HCT116 (cell line): ENCODE data around the gene MYORG. TPM values are rescaled to one million over a fixed set of nuclear protein-coding genes. Genes with fewer than 3 reads are reported as not detected.

ENCODE experiments used
- ATAC-seq: fragments of 200-7000 bp; cut with Tn5 transposase; 2 replicates; pipeline ENCODE4 v1.9.1; 2020; ENCODE audit warnings: mild to moderate bottlenecking, moderate library complexity
- BruUV-seq: library from RNA; stranded (reverse); fragments of 400-500 nt; replicated peaks from 2 replicates; lab custom pipeline; 2021; lab: Mats Ljungman, UMichigan
- CTCF ChIA-PET: fragments of 300-600 bp; sonication (Branson Sonifier 250); formaldehyde crosslinking; loops from one replicate; lab custom pipeline; 2021; ENCODE audit warnings: antibody characterized with exemption; lab: Charles Lee
- POLR2A ChIA-PET: fragments of 300-600, 350-600 bp; sonication (Branson Sonifier 250); formaldehyde crosslinking; loops from one replicate; lab custom pipeline; 2021; ENCODE audit warnings: antibody characterized with exemption; lab: Charles Lee
- RAD21 ChIA-PET, 2 experiments: fragments of 300-600 bp; sonication (Branson Sonifier 250); formaldehyde crosslinking; loops; one replicate each; lab custom pipeline; 2023; ENCODE audit warnings: low total read pairs in 2 of 2; ENCODE audit not compliant: uncharacterized antibody in 2 of 2, unreplicated experiment in 2 of 2, low non-redundant PET in 1 of 2; lab: Charles Lee
- DNase-seq: peaks from one replicate; pipeline ENCODE4 v3.0.0-alpha.2; 2010; ENCODE audit warnings: low read depth, low spot score
- H2AFZ ChIP-seq: fragments of 200-600 bp; shearing (Covaris generic), sonication (generic); 2 replicates; pipeline ENCODE4 v1.6.1; 2017; ENCODE audit warnings: low read depth, mixed run types, mixed read lengths, antibody characterized with exemption, low read length; ENCODE audit not compliant: poor library complexity, severe bottlenecking
- H3K27ac ChIP-seq: 2 replicates; pipeline ENCODE4 v1.5.1; 2012; ENCODE audit warnings: low read depth, low read length
- H3K27me3 ChIP-seq: fragments of 200-600 bp; sonication (generic); 2 replicates; pipeline ENCODE4 v1.6.1; 2016; ENCODE audit warnings: mixed run types, low read length, mixed read lengths; ENCODE audit not compliant: insufficient read depth
- H3K36me3 ChIP-seq, 2 experiments: fragments of 200-500 bp in 1 of 2; fragments of 200-600 bp in 1 of 2; sonication (Bioruptor generic) in 1 of 2; sonication (generic) in 1 of 2; 2 replicates each; pipeline versions ENCODE4 v1.5.1 to v1.6.1; 2014 to 2016; ENCODE audit warnings: low read length in 2 of 2, inconsistent platforms in 1 of 2, mixed read lengths in 1 of 2, mixed run types in 1 of 2; ENCODE audit not compliant: insufficient read depth in 2 of 2, control insufficient read depth in 1 of 2
- H3K4me1 ChIP-seq, 2 experiments: fragments of 200-600 bp in 1 of 2; sonication (generic) in 1 of 2; 2 replicates each; pipeline versions ENCODE4 v1.5.1 to v1.6.1; 2012 to 2017; ENCODE audit warnings: low read length in 2 of 2, inconsistent platforms in 1 of 2, mild to moderate bottlenecking in 1 of 2, mixed read lengths in 1 of 2, mixed run types in 1 of 2, moderate library complexity in 1 of 2; ENCODE audit not compliant: insufficient read depth in 2 of 2, control insufficient read depth in 1 of 2
- H3K4me2 ChIP-seq: fragments of 200-600 bp; sonication (generic); 2 replicates; pipeline ENCODE4 v1.6.1; 2017; ENCODE audit warnings: mixed run types, low read length, mixed read lengths
- H3K4me3 ChIP-seq, 2 experiments: fragments of 200-600 bp in 1 of 2; sonication (generic) in 1 of 2; replicated peaks in 1 of 2; 2 replicates each; pipeline ENCODE4 v1.5.1; 2011 to 2016; ENCODE audit warnings: low read length in 2 of 2, control low read depth in 1 of 2, low read depth in 1 of 2, mild to moderate bottlenecking in 1 of 2, mixed read lengths in 1 of 2, mixed run types in 1 of 2
- H3K79me2 ChIP-seq: fragments of 200-600 bp; sonication (generic); 2 replicates; pipeline ENCODE4 v1.6.1; 2017; ENCODE audit warnings: mild to moderate bottlenecking, mixed run types, low read length, moderate library complexity, mixed read lengths; ENCODE audit not compliant: insufficient read depth
- H3K9ac ChIP-seq: fragments of 200-600 bp; sonication (generic); 2 replicates; pipeline ENCODE4 v1.6.1; 2016; ENCODE audit warnings: low read length, mixed read lengths
- H3K9me2 ChIP-seq: fragments of 200-600 bp; sonication (generic), shearing (Covaris generic); 2 replicates; pipeline ENCODE4 v1.6.1; 2017; ENCODE audit warnings: mixed run types, mild to moderate bottlenecking, moderate library complexity; ENCODE audit not compliant: insufficient read depth
- H3K9me3 ChIP-seq, 2 experiments: fragments of 200-500 bp in 1 of 2; fragments of 200-600 bp in 1 of 2; sonication (Bioruptor generic) in 1 of 2; sonication (generic) in 1 of 2; 2 replicates each; pipeline ENCODE4 v1.6.1; 2014 to 2017; ENCODE audit warnings: low read length in 2 of 2, mixed read lengths in 2 of 2, inconsistent platforms in 1 of 2, low read depth in 1 of 2, mild to moderate bottlenecking in 1 of 2, mixed run types in 1 of 2, moderate library complexity in 1 of 2; ENCODE audit not compliant: control insufficient read depth in 1 of 2, insufficient read depth in 1 of 2
- H4K20me1 ChIP-seq: fragments of 200-600 bp; sonication (generic), shearing (Covaris generic); 2 replicates; pipeline ENCODE4 v1.6.1; 2017; ENCODE audit warnings: mixed run types, mild to moderate bottlenecking, moderate library complexity; ENCODE audit not compliant: insufficient read depth
- CBX3 ChIP-seq: IDR thresholded peaks from 2 replicates; pipeline ENCODE4 v1.6.1; 2012; ENCODE audit warnings: low read depth
- CEBPB ChIP-seq: IDR thresholded peaks from 2 replicates; pipeline ENCODE4 v1.6.1; 2012; ENCODE audit warnings: low read depth
- EGR1 ChIP-seq: IDR thresholded peaks from 2 replicates; pipeline ENCODE4 v1.6.1; 2012; ENCODE audit warnings: low read depth
- ELF1 ChIP-seq: IDR thresholded peaks from 2 replicates; pipeline ENCODE4 v1.6.1; 2012; ENCODE audit warnings: low read depth, borderline replicate concordance
- EZH2phosphoT487 ChIP-seq: fragments of 200-600 bp; IDR thresholded peaks from 2 replicates; pipeline ENCODE4 v1.6.1; 2018; ENCODE audit warnings: antibody characterized with exemption, borderline replicate concordance
- FOSL1 ChIP-seq: IDR thresholded peaks from 2 replicates; pipeline ENCODE4 v1.6.1; 2012; ENCODE audit warnings: low read depth
- RAD21 ChIP-seq: IDR thresholded peaks from 2 replicates; pipeline ENCODE4 v1.6.1; 2012; ENCODE audit warnings: low read depth, mild to moderate bottlenecking
- SIN3A ChIP-seq: IDR thresholded peaks from 2 replicates; pipeline ENCODE4 v1.6.1; 2012; ENCODE audit warnings: low read depth
- SP1 ChIP-seq: IDR thresholded peaks from 2 replicates; pipeline ENCODE4 v1.6.1; 2012; ENCODE audit warnings: low read depth
- SRF ChIP-seq: IDR thresholded peaks from 2 replicates; pipeline ENCODE4 v1.6.1; 2012; ENCODE audit warnings: low read depth
- TCF7L2 ChIP-seq: IDR thresholded peaks from 2 replicates; pipeline ENCODE4 v1.7.0; 2011; ENCODE audit warnings: borderline replicate concordance, inconsistent platforms; ENCODE audit not compliant: insufficient read depth, insufficient read length; ENCODE audit errors: extremely low read depth
- intact Hi-C: fragments of 100-400 bp; cut with micrococcal nuclease; formaldehyde crosslinking; loops from 2 replicates; pipeline ENCODE4 v1.10.0; 2022
- total RNA-seq: library from RNA; stranded (reverse); gene quantifications from one replicate; pipeline ENCODE4 v1.2.1, GENCODE V29; 2021; ENCODE audit not compliant: unreplicated experiment
- TF ChIP-seq, protein P1 (sequence below), 3 experiments: fragments of 200-600 bp in 1 of 3; sonication (generic) in 1 of 3; IDR thresholded peaks in 2 of 3; conservative IDR thresholded peaks in 1 of 3; 2 replicates each; pipeline ENCODE4 v1.5.1; 2012 to 2017; ENCODE audit warnings: low read depth in 2 of 3, low read length in 2 of 3, antibody characterized with exemption in 1 of 3, borderline replicate concordance in 1 of 3, control low read depth in 1 of 3, mild to moderate bottlenecking in 1 of 3, mixed read lengths in 1 of 3, mixed run types in 1 of 3, moderate library complexity in 1 of 3; ENCODE audit not compliant: insufficient read depth in 1 of 3
- TF ChIP-seq, protein P2 (sequence below): IDR thresholded peaks from 2 replicates; pipeline ENCODE4 v1.6.1; 2012; ENCODE audit warnings: low read depth

Gene MYORG
- total RNA-seq, 1 experiment from 2014 or later: 8.5 TPM

DNA sequence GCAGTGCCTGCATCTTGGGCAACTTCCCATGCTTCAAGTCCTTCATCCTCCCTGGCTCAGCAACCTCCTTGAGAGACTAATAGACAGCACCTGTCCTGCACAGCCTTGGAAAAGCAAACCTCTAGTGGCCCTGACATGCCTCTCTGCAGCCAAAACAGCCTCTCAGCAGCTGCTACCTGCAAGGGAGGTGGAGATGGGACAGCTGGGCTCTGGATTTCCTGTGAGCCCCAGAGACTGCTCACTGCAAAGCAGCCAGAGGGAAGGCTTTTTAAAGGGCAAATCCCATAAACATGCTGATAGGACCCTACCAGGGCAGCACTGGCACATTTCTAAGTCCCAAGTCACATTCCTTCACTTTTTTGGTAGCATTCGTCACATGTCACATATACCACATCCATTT, 31.5 kb upstream of the MYORG start:
- no peak overlapping the region for H3K27ac ChIP-seq
- intact Hi-C loops: loop anchor here (10.0 kb wide), 1 partner anchor 187 kb away; no protein-coding TSS in a partner anchor
- H2AFZ ChIP-seq: no peak overlapping the region
- no peaks in the 10 kb centered on the region for H3K36me3 ChIP-seq
- H3K9me2 ChIP-seq: no peaks in the 10 kb centered on the region
- no peak overlapping the region for H3K4me3 ChIP-seq
- no peaks in the 10 kb centered on the region for H3K27me3 ChIP-seq
- ATAC-seq (no peak), DNase-seq (no peak)
- H4K20me1 ChIP-seq: no peaks in the 10 kb centered on the region
- no peaks in the 10 kb centered on the region for H3K9me3 ChIP-seq
- TF ChIP-seq, protein P1, sequence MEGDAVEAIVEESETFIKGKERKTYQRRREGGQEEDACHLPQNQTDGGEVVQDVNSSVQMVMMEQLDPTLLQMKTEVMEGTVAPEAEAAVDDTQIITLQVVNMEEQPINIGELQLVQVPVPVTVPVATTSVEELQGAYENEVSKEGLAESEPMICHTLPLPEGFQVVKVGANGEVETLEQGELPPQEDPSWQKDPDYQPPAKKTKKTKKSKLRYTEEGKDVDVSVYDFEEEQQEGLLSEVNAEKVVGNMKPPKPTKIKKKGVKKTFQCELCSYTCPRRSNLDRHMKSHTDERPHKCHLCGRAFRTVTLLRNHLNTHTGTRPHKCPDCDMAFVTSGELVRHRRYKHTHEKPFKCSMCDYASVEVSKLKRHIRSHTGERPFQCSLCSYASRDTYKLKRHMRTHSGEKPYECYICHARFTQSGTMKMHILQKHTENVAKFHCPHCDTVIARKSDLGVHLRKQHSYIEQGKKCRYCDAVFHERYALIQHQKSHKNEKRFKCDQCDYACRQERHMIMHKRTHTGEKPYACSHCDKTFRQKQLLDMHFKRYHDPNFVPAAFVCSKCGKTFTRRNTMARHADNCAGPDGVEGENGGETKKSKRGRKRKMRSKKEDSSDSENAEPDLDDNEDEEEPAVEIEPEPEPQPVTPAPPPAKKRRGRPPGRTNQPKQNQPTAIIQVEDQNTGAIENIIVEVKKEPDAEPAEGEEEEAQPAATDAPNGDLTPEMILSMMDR (IDR thresholded peaks at IDR 0.05 in 2 of 3, conservative IDR thresholded peaks at IDR 0.05 in 1 of 3; ENCODE audit: borderline replicate concordance in 1 of 3, insufficient read depth in 1 of 3, low read depth in 2 of 3, low read length in 2 of 3): no peak
- no peak for TF ChIP-seq ELF1
- no peak for TF ChIP-seq EZH2phosphoT487
- TF ChIP-seq EGR1: no peak
- TF ChIP-seq RAD21: no peak
- no peak for TF ChIP-seq CBX3
- TF ChIP-seq SRF: no peak
- no peak for TF ChIP-seq TCF7L2
- TF ChIP-seq SP1: no peak
- TF ChIP-seq CEBPB: no peak
- TF ChIP-seq FOSL1: no peak
- TF ChIP-seq, protein P2, sequence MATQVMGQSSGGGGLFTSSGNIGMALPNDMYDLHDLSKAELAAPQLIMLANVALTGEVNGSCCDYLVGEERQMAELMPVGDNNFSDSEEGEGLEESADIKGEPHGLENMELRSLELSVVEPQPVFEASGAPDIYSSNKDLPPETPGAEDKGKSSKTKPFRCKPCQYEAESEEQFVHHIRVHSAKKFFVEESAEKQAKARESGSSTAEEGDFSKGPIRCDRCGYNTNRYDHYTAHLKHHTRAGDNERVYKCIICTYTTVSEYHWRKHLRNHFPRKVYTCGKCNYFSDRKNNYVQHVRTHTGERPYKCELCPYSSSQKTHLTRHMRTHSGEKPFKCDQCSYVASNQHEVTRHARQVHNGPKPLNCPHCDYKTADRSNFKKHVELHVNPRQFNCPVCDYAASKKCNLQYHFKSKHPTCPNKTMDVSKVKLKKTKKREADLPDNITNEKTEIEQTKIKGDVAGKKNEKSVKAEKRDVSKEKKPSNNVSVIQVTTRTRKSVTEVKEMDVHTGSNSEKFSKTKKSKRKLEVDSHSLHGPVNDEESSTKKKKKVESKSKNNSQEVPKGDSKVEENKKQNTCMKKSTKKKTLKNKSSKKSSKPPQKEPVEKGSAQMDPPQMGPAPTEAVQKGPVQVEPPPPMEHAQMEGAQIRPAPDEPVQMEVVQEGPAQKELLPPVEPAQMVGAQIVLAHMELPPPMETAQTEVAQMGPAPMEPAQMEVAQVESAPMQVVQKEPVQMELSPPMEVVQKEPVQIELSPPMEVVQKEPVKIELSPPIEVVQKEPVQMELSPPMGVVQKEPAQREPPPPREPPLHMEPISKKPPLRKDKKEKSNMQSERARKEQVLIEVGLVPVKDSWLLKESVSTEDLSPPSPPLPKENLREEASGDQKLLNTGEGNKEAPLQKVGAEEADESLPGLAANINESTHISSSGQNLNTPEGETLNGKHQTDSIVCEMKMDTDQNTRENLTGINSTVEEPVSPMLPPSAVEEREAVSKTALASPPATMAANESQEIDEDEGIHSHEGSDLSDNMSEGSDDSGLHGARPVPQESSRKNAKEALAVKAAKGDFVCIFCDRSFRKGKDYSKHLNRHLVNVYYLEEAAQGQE: no peak
- no peak for TF ChIP-seq SIN3A
- BruUV-seq: no TSS peak
- 0 out of 4 replicates have a peak, but pooled peaks cover 0 to 4% of the 10 kb centered on the region in 2 experiments for H3K4me1 ChIP-seq
- POLR2A ChIA-PET: no interaction called here
- H3K79me2 ChIP-seq: no peaks in the 10 kb centered on the region
- H3K9ac ChIP-seq: no peak overlapping the region
- H3K4me2 ChIP-seq: no peak overlapping the region
- CTCF ChIA-PET: no interaction called here
- RAD21 ChIA-PET: no interaction called here
